ENCODE data around the gene PURA. TPM values are rescaled to one million over a fixed set of nuclear protein-coding genes. Genes with fewer than 3 reads are reported as not detected.
A peak's percentile ranks its signal among the peaks of the same experiment; 100 is the strongest.

Gene PURA
- total and polyA plus RNA-seq, 2 of the 13 experiments (the other 11 are each of a cell fraction or from before 2014, with no cell fraction given) = 2.0 to 5.0 TPM

GRCh38 chr5:140151144-140152021, 37.5 kb downstream of the PURA start:
- TF ChIP-seq ZNF430 (CRISPR knock-in tag; IDR thresholded peaks at IDR 0.05) (no peak), ZNF317 (CRISPR knock-in tag; IDR thresholded peaks at IDR 0.05) (peak; percentile 62; the same call in 1 of the 2 replicates), MAX (IDR thresholded peaks at IDR 0.05) (peak; percentile 41; the same call in 1 of the 2 replicates), KAT7 (CRISPR knock-in tag; IDR thresholded peaks at IDR 0.05; ENCODE audit: borderline replicate concordance) (no peak), ELF1 (CRISPR knock-in tag; IDR thresholded peaks at IDR 0.05) (peak; percentile 36; the same call in 1 of the 2 replicates), ZNF30 (CRISPR knock-in tag; IDR thresholded peaks at IDR 0.05) (no peak), SOX6 (IDR thresholded peaks at IDR 0.05) (no peak), SOX6 (CRISPR knock-in tag; IDR thresholded peaks at IDR 0.05) (peak; percentile 42; the same call in 1 of the 2 replicates), ZBTB37 (CRISPR knock-in tag; IDR thresholded peaks at IDR 0.05) (no peak), ZNF749 (CRISPR knock-in tag; IDR thresholded peaks at IDR 0.05; ENCODE audit: borderline replicate concordance) (no peak), HNF4A (CRISPR knock-in tag; IDR thresholded peaks at IDR 0.05) (0 out of 2 replicates have a peak, but pooled peaks have one; percentile 15), U2AF2 (IDR thresholded peaks at IDR 0.05; ENCODE audit: low read depth, low read length) (no peak)
- no peaks in the 10 kb centered on the region for H3K36me3 ChIP-seq (replicated peaks in 1 of 2; ENCODE audit: control insufficient read depth in 1 of 2, insufficient read depth in 2 of 2, low read length in 2 of 2)
- no peaks in the 10 kb centered on the region; a peak in 1 of 5 replicates for H3K27me3 ChIP-seq (ENCODE audit: control insufficient read depth in 1 of 2, insufficient read depth in 2 of 2, low read length in 2 of 2)
- H2AFZ ChIP-seq (ENCODE audit: low read length) = no peak overlapping the region
- no peak for DNase-seq (ENCODE audit: low spot score)
- ATAC-seq = no peak; the same call in 2 of the 3 replicates
- no peaks in the 10 kb centered on the region for H3K9me3 ChIP-seq (ENCODE audit: low read length)
- no peak overlapping the region for H3K4me3 ChIP-seq (replicated peaks in 1 of 3; ENCODE audit: insufficient read depth in 1 of 3, low read depth in 2 of 3, low read length in 3 of 3)
- peaks cover 3% of the 10 kb centered on the region for H4K20me1 ChIP-seq (ENCODE audit: insufficient read depth, low read length)
- in situ Hi-C loops (cut with HindIII; ENCODE audit: extremely low pct_ligation_motif_present, low pct_unique_long_range_greater_than_20kb) = no loop called here
- peak overlapping the region; percentile 16; the same call in 1 of the 2 replicates for H3K4me2 ChIP-seq (ENCODE audit: low read depth, low read length)
- H3K27ac ChIP-seq (ENCODE audit: extremely low read length, insufficient read depth, low read length) = no peak overlapping the region
- intact Hi-C loops (cut with micrococcal nuclease; ENCODE audit: unreplicated experiment) = no loop called here
- H3K4me1 ChIP-seq (ENCODE audit: insufficient read depth, low read length) = peaks cover 23% of the 10 kb centered on the region
- FAIRE-seq = no peak
- no peak overlapping the region for H3K9ac ChIP-seq (ENCODE audit: insufficient read depth, low read depth, low read length)
- no peaks in the 10 kb centered on the region for H3K79me2 ChIP-seq (ENCODE audit: insufficient read depth, low read length)
- ChIA-PET POLR2A (no interaction called here), CTCF (ENCODE audit: low intra/inter-chr PET ratio, low total read pairs) (no interaction called here)
- no TSS peak for BruUV-seq (replicated peaks)
- 39% methylated on average over 6 of the region's 7 CpGs for WGBS (ENCODE audit: low lambda C conversion rate)
